ENCODE results near the gene SLC27A3. TPM values are rescaled to one million over a fixed set of nuclear protein-coding genes. Genes with fewer than 3 reads are reported as not detected.

The SLC27A3 gene
- total RNA-seq, 1 experiment from 2014 or later, result 42.0 TPM

GRCh38 chr1:153746174-153746573, 29.0 kb upstream of the SLC27A3 start:
- H3K56ac ChIP-seq (ENCODE audit: insufficient read length, low read depth, low read length), result no peak overlapping the region
- peak overlapping the region; percentile 80 to 98 (median 97) for H3K27ac Mint-ChIP-seq
- H3K27me3 Mint-ChIP-seq (ENCODE audit: low read depth), result peaks cover 11% of the 10 kb centered on the region
- H4K8ac ChIP-seq (replicated peaks; ENCODE audit: insufficient read length, low read depth, low read length), result no peak overlapping the region
- H3K4me1 Mint-ChIP-seq, result peaks cover 60 to 74% of the 10 kb centered on the region in 2 experiments
- no peaks in the 10 kb centered on the region for H3K9me3 Mint-ChIP-seq
- no peak overlapping the region for H3K4ac ChIP-seq (ENCODE audit: low read depth, low read length)
- H3K9ac ChIP-seq (ENCODE audit: extremely low read depth, insufficient read length, low read length), result no peak overlapping the region
- H3K4me2 ChIP-seq (ENCODE audit: insufficient read depth, insufficient read length, low read length), result peak overlapping the region; percentile 11
- no peaks in the 10 kb centered on the region for H3K9me3 ChIP-seq (ENCODE audit: control insufficient read depth, low read depth, low read length)
- peak; percentile 56 for DNase-seq
- H3K14ac ChIP-seq (ENCODE audit: insufficient read depth, low read length), result no peak overlapping the region
- H3K27me3 ChIP-seq (ENCODE audit: insufficient read depth, low read length), result peaks cover under 1% of the 10 kb centered on the region; the same call in 1 of the 2 replicates
- H3K23me2 ChIP-seq (ENCODE audit: insufficient read length, low read depth, low read length, poor library complexity, severe bottlenecking), result peaks cover 3% of the 10 kb centered on the region
- H2BK12ac ChIP-seq (ENCODE audit: insufficient read length, low read depth, low read length), result no peak overlapping the region
- no peak overlapping the region for H3T11ph ChIP-seq (ENCODE audit: low read length)
- H2BK20ac ChIP-seq (ENCODE audit: low read depth, low read length, poor library complexity, severe bottlenecking), result no peak overlapping the region
- H3K36me3 Mint-ChIP-seq (ENCODE audit: insufficient read depth in 1 of 3, low read depth in 3 of 3), result peaks cover 37 to 89% (median 62%) of the 10 kb centered on the region in 3 experiments
- peaks cover 27% of the 10 kb centered on the region for H3K4me1 ChIP-seq (ENCODE audit: insufficient read depth, low read length)
- H3K4me3 Mint-ChIP-seq, result peak overlapping the region in 1 of 2 experiments; percentile 71; a peak in 3 of 5 replicates
- no peak overlapping the region for H2AK5ac ChIP-seq (ENCODE audit: insufficient read length, low read length)
- peak overlapping the region; percentile 88 for H3K27ac ChIP-seq (ENCODE audit: insufficient read length, low read depth, low read length)
- no peak overlapping the region for H4K5ac ChIP-seq (ENCODE audit: insufficient read length, low read depth, low read length)
- no peak overlapping the region for H3K23ac ChIP-seq (ENCODE audit: insufficient read length, low read depth, low read length)
- no peak overlapping the region for H2BK15ac ChIP-seq (ENCODE audit: low read depth, low read length)
- no peaks in the 10 kb centered on the region for H3K79me2 ChIP-seq (ENCODE audit: insufficient read depth, low read length)
- no peak overlapping the region for H2BK120ac ChIP-seq (ENCODE audit: low read depth, low read length, poor library complexity, severe bottlenecking)
- no peak overlapping the region for H4K91ac ChIP-seq (ENCODE audit: insufficient read length, low read depth, low read length)
- no peak for TF ChIP-seq CTCF (conservative IDR thresholded peaks at IDR 0.05)
- no peaks in the 10 kb centered on the region for H4K20me1 ChIP-seq (ENCODE audit: control insufficient read depth, insufficient read depth, insufficient read length)
- no peak overlapping the region for H2BK5ac ChIP-seq (ENCODE audit: insufficient read length, low read length)
- H3K79me1 ChIP-seq (ENCODE audit: insufficient read depth, low read depth, low read length, poor library complexity, severe bottlenecking), result peaks cover 3% of the 10 kb centered on the region
- no CpG with 5 or more reads among the region's 13 CpGs for WGBS (ENCODE audit: extremely low coverage, insufficient read length, low lambda C conversion rate)
- H2AFZ ChIP-seq (ENCODE audit: low read length), result no peak overlapping the region
- no peak overlapping the region for H3K18ac ChIP-seq (ENCODE audit: insufficient read length, low read depth, low read length)
